ENCODE measurements around the gene ZSCAN10. TPM values are rescaled to one million over a fixed set of nuclear protein-coding genes. Genes with fewer than 3 reads are reported as not detected.
"Not testable (repeated sequence)": the region's sequence is repeated elsewhere in the genome, so short reads cannot be mapped to it uniquely, and the experiment has no call there.

ZSCAN10 gene
- total RNA-seq, 1 donor from 2014 or later, result not detected

DNA sequence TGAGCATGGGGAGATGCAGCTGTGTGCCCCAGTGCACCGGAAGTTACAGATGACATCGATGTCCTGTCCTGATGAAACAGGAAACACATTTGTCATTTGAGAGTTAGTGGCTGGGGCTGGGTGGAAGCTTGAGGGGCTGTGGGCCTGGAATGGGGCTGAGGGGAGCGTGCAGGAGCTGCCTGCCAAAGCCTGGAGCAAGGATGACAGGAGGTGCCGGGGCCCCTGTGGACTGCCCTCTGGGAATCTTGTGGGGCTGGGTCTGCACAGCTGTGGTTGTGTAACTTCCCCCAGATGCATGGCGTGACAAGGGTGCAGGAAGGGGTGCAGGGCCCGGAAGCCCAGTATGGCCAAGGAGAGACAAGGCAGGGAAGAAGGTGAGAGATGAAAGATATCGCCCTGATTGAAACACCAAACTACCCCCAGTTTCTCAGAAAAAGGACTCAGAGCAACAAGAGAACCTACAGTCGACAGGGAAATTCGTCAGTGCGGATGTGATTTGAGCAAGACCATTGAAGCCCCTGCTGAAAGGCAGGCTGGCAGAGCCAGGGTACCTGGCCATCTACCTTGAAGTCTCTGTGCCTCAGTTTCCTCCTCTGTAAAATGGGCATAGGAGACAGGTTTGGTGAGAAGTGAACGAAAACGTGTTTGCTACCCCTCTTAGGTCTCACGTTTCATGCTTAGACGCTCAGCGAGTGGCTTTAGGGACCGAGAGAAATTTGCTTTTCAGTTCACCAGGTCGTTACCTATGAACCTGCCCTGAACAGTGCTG, 43.9 kb downstream of the ZSCAN10 start:
- Histone ChIP-seq H3K27me3 (ENCODE audit: low read depth) (peaks cover under 1% of the 10 kb centered on the region), H3K4me1 (peaks cover 18% of the 10 kb centered on the region), H3K27ac (no peak overlapping the region), H3K9me3 (no peaks in the 10 kb centered on the region), H3K4me3 (no peak overlapping the region), H3K36me3 (no peaks in the 10 kb centered on the region)
- DNase-seq (no peak), ATAC-seq (no peak)
- intact Hi-C loops (cut with DNase I), result no loop called here
- TF ChIP-seq, protein P1, sequence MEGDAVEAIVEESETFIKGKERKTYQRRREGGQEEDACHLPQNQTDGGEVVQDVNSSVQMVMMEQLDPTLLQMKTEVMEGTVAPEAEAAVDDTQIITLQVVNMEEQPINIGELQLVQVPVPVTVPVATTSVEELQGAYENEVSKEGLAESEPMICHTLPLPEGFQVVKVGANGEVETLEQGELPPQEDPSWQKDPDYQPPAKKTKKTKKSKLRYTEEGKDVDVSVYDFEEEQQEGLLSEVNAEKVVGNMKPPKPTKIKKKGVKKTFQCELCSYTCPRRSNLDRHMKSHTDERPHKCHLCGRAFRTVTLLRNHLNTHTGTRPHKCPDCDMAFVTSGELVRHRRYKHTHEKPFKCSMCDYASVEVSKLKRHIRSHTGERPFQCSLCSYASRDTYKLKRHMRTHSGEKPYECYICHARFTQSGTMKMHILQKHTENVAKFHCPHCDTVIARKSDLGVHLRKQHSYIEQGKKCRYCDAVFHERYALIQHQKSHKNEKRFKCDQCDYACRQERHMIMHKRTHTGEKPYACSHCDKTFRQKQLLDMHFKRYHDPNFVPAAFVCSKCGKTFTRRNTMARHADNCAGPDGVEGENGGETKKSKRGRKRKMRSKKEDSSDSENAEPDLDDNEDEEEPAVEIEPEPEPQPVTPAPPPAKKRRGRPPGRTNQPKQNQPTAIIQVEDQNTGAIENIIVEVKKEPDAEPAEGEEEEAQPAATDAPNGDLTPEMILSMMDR (IDR thresholded peaks at IDR 0.05), result no peak

DNA sequence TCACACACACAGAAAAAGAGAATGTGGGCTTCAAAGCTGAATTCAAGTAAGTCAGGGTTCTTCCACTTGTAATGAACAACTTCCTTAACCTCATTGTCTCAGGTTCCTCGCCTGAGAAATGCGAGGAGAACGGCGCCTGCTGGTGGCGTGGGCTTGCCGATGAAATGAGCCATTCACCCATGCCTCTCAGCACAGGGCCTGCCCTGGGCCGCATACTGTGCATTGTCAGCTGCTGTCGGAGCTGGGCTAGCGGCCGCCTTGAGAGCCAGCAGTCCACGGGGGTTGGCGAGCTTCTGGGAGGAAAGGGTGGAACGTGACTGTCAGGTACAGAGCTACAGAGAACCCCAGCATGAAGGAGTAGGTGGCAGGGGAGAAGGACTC, 45.8 kb downstream of the ZSCAN10 start:
- not testable (repeated sequence) for H3K36me3 ChIP-seq

DNA sequence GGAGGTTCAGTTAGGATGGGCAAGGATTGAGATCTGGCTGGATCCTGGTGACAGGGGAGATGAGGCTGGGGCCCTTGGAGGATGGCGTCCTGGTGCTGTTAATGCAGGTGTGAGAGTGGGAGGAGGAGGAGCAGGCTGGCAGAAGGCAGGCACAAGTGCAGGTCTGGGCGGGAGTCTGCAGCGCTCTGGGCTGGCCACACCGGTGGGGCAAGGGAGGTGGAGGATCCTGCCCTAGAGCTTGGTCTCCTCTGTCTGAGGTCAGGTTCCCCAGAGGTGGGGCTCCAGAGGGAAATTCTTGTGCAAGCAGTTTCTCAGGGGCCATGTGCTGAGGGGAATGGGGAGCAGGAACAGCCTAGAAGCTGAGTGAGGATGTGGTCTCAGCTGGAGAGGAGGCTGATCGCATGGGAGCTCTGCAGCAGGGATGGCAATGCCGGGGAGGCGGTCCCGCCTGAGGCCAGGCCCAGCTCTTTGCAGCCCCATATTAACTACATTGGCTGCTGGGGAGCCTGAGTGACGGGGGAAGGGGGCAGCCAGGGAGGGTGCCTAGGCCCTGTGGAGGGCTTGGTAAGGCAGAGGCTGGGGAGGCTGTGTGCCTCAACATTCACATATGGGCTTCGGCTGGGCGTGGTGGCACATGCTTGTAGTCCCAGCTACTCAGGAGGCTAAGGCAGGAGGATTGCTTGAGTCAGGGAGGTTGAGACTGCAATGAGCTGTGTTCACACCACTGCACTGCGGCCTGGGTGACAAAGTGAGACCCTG, 46.3 kb downstream of the ZSCAN10 start:
- H3K4me3 ChIP-seq; H3K9me3 ChIP-seq; DNase-seq; intact Hi-C loops (cut with DNase I); H3K4me1 ChIP-seq; H3K36me3 ChIP-seq; H3K27ac ChIP-seq: not testable (repeated sequence)
- H3K27me3 ChIP-seq (ENCODE audit: low read depth), result peaks cover 22% of the 10 kb centered on the region
- ATAC-seq, result peak; percentile 10 to 19

More for the DNA sequence above, 45.8 kb downstream of the ZSCAN10 start:
- H3K9me3 ChIP-seq; H3K4me1 ChIP-seq; DNase-seq; ATAC-seq; H3K27ac ChIP-seq; intact Hi-C loops (cut with DNase I); H3K4me3 ChIP-seq: not testable (repeated sequence)
- peaks cover 16% of the 10 kb centered on the region for H3K27me3 ChIP-seq (ENCODE audit: low read depth)

DNA sequence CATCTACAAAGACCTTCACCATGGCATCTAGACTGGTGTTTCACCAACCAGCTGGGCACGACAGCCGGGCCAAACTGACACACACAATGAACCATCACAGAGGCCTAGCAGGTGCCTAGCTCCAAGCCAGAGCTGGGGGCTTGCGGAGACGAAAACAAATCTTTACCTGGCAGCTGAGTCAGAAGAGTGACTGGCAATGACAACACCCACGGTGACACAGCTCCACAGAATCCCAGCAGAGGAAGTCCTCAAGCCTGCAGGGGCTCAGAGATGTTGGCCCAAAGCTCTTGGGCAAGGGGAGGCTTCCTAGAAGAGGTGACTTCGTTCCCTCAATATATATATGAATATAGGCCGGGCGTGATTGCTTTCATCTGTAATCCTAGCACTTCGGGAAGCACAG, 47.6 kb downstream of the ZSCAN10 start:
- no peak overlapping the region for H3K27ac ChIP-seq
- H3K4me1 ChIP-seq, result peaks cover 6% of the 10 kb centered on the region
- H3K36me3 ChIP-seq, result no peaks in the 10 kb centered on the region
- TF ChIP-seq, protein P1 (IDR thresholded peaks at IDR 0.05), result no peak
- H3K4me3 ChIP-seq, result no peak overlapping the region
- H3K27me3 ChIP-seq (ENCODE audit: low read depth), result peaks cover 34% of the 10 kb centered on the region
- no peaks in the 10 kb centered on the region for H3K9me3 ChIP-seq
- ATAC-seq (no peak), DNase-seq (no peak)
- intact Hi-C loops (cut with DNase I), result no loop called here

DNA sequence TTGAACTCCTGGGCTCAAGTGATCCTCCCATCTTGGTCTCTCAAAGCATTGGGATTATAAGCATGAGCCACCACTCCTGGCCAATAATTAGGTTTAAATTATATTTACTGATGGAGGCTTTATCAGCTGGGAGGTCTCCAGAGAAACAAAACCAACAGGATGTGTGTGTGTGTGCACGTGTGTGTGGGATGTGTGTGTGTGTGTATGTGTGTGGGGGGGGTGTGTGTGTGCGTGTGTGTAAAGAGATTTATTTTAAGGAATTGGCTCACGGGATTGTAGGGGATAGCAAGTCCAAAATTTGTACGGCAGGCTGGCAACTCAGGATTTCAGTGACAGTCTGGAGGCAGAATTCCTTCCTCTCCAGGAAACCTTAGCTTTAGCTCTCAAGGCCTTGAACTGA, 48.1 kb downstream of the ZSCAN10 start:
- intact Hi-C loops (cut with DNase I), result no loop called here
- peaks cover 11% of the 10 kb centered on the region for H3K4me1 ChIP-seq
- TF ChIP-seq, protein P1 (IDR thresholded peaks at IDR 0.05), result no peak
- H3K27me3 ChIP-seq (ENCODE audit: low read depth), result peaks cover 39% of the 10 kb centered on the region
- no peaks in the 10 kb centered on the region for H3K9me3 ChIP-seq
- ATAC-seq (no peak), DNase-seq (no peak)
- H3K4me3 ChIP-seq, result no peak overlapping the region
- H3K27ac ChIP-seq, result no peak overlapping the region
- no peaks in the 10 kb centered on the region for H3K36me3 ChIP-seq

DNA sequence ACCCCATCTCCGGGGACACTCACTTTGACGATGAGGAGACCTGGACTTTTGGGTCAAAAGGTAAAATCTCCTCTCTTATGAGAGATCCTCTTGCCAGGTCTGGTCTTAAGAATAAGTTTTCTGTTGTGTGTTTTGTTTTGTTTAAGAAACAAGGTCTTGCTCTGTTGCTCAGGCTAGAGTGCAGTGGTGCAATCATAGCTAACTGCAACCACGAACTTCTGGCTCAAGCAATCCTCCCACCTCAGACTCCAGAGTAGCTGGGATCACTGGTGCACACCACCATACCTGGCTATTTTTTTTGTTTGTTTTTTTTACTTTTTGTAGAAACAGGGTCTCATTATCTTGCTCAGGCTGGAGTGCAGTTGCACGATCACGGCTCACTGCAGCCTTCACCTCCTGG, 48.6 kb downstream of the ZSCAN10 start:
- DNase-seq (no peak), ATAC-seq (no peak)
- peaks cover 16% of the 10 kb centered on the region for H3K4me1 ChIP-seq
- no peaks in the 10 kb centered on the region for H3K9me3 ChIP-seq
- TF ChIP-seq, protein P1 (IDR thresholded peaks at IDR 0.05), result no peak
- no peaks in the 10 kb centered on the region for H3K36me3 ChIP-seq
- intact Hi-C loops (cut with DNase I), result no loop called here
- H3K4me3 ChIP-seq, result no peak overlapping the region
- H3K27ac ChIP-seq, result no peak overlapping the region
- peaks cover 44% of the 10 kb centered on the region for H3K27me3 ChIP-seq (ENCODE audit: low read depth)
